HepG2 (cell line): ENCODE data around the gene FOXN3.

Source experiments
- CEBPB ChIP-seq: IDR thresholded peaks from 2 replicates; pipeline ENCODE4 v1.6.1; 2011; ENCODE audit warnings: low read depth, low read length, improper control_type of control experiment, borderline replicate concordance
- HNRNPLL ChIP-seq: fragments of 200-400 bp; formaldehyde crosslinking; IDR thresholded peaks from 2 replicates; pipeline ENCODE4 v1.6.1; 2017; ENCODE audit warnings: mild to moderate bottlenecking, low read depth, low read length; ENCODE audit not compliant: poor library complexity, severe bottlenecking
- JUNB ChIP-seq: sonication (generic); formaldehyde crosslinking; IDR thresholded peaks from 2 replicates; pipeline ENCODE4 v1.8.0; 2022; ENCODE audit warnings: missing genetic modification reagents, mild to moderate bottlenecking, borderline replicate concordance
- POLR2AphosphoS5 ChIP-seq: IDR thresholded peaks from 2 replicates; pipeline ENCODE4 v1.6.1; 2012; ENCODE audit warnings: low read depth, low read length
- REL ChIP-seq: sonication (generic); formaldehyde crosslinking; conservative IDR thresholded peaks from 2 replicates; pipeline ENCODE4 v1.8.0; 2022; ENCODE audit warnings: mild to moderate bottlenecking, missing genetic modification reagents, moderate library complexity
- SALL2 ChIP-seq: sonication (generic); formaldehyde crosslinking; IDR thresholded peaks from 2 replicates; pipeline ENCODE4 v1.8.1; 2023; ENCODE audit warnings: mild to moderate bottlenecking, missing genetic modification reagents, inconsistent platforms
- SCMH1 ChIP-seq: sonication (generic); formaldehyde crosslinking; IDR thresholded peaks from 2 replicates; pipeline ENCODE4 v1.9.0; 2021; ENCODE audit warnings: missing genetic modification reagents, mild to moderate bottlenecking, borderline replicate concordance
- SRF ChIP-seq: IDR thresholded peaks from 2 replicates; pipeline ENCODE4 v1.6.1; 2011; ENCODE audit warnings: mild to moderate bottlenecking, low read depth, low read length, moderate library complexity
- ZFP36L2 ChIP-seq: sonication (generic); formaldehyde crosslinking; IDR thresholded peaks from 2 replicates; pipeline ENCODE4 v1.4.0; 2020; ENCODE audit warnings: missing genetic modification reagents
- TF ChIP-seq, protein P1 (sequence below): IDR thresholded peaks from 2 replicates; pipeline ENCODE4 v1.6.1; 2016; ENCODE audit warnings: missing compliant biosample characterization, missing genetic modification reagents, borderline replicate concordance
- TF ChIP-seq, protein P2 (sequence below): sonication (generic); formaldehyde crosslinking; IDR thresholded peaks from 2 replicates; pipeline ENCODE4 v1.5.0; 2020; ENCODE audit warnings: mild to moderate bottlenecking, missing genetic modification reagents, moderate library complexity
- TF ChIP-seq, protein P3 (sequence below): sonication (generic); formaldehyde crosslinking; IDR thresholded peaks from 2 replicates; pipeline ENCODE4 v1.4.0; 2020; ENCODE audit warnings: missing genetic modification reagents
- TF ChIP-seq, protein P4 (sequence below): IDR thresholded peaks from 2 replicates; pipeline ENCODE4 v1.6.1; 2018; ENCODE audit warnings: missing genetic modification reagents, mild to moderate bottlenecking, missing compliant biosample characterization
- TF ChIP-seq, protein P5 (sequence below): sonication (generic); formaldehyde crosslinking; IDR thresholded peaks from 2 replicates; pipeline ENCODE4 v1.8.1; 2023; ENCODE audit warnings: mild to moderate bottlenecking, missing genetic modification reagents

DNA sequence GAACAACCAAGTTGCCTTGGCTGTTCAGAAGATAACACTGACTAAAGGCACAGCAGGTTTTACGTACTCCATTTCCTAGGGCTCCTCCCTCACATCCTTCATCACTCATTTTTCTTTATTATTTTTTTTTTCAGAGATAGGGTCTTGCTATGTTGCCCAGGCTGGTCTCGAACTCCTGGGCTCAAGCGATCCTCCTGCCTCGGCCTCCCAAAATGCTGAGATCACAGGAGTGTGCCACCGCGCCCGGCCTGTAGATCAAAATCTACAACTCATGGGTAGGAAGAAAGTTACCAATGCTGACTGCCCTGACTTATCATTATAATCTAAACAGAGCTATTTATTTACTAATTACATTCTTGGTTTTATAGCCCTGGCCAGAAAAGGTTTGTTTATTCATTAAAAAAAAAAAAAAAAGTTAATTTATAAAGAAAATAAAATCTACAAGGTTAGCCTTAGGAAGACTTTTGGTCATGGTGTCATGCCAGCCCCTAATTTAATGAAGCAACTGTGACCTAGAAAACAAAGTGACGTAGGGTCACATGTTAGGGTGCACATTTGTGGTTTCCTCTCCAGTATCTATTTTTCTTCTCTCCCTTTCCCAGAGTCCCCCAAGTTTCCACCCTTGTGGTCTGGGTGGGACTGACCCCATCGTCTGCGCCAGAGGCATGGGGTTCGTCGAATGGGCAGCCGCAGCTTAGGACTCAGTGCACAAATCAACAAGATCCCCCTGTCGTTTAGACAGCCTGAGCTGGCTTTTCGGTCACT is 19.0 kb upstream of the FOXN3 start:
- TF ChIP-seq REL (no peak), SRF (no peak), JUNB (CRISPR knock-in tag) (no peak), POLR2AphosphoS5 (no peak), CEBPB (no peak), SCMH1 (no peak), SALL2 (no peak), HNRNPLL (no peak), ZFP36L2 (no peak)
- TF ChIP-seq, protein P1, sequence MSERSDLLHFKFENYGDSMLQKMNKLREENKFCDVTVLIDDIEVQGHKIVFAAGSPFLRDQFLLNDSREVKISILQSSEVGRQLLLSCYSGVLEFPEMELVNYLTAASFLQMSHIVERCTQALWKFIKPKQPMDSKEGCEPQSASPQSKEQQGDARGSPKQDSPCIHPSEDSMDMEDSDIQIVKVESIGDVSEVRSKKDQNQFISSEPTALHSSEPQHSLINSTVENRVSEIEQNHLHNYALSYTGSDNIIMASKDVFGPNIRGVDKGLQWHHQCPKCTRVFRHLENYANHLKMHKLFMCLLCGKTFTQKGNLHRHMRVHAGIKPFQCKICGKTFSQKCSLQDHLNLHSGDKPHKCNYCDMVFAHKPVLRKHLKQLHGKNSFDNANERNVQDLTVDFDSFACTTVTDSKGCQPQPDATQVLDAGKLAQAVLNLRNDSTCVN (CRISPR knock-in tag): no peak
- TF ChIP-seq, protein P2, sequence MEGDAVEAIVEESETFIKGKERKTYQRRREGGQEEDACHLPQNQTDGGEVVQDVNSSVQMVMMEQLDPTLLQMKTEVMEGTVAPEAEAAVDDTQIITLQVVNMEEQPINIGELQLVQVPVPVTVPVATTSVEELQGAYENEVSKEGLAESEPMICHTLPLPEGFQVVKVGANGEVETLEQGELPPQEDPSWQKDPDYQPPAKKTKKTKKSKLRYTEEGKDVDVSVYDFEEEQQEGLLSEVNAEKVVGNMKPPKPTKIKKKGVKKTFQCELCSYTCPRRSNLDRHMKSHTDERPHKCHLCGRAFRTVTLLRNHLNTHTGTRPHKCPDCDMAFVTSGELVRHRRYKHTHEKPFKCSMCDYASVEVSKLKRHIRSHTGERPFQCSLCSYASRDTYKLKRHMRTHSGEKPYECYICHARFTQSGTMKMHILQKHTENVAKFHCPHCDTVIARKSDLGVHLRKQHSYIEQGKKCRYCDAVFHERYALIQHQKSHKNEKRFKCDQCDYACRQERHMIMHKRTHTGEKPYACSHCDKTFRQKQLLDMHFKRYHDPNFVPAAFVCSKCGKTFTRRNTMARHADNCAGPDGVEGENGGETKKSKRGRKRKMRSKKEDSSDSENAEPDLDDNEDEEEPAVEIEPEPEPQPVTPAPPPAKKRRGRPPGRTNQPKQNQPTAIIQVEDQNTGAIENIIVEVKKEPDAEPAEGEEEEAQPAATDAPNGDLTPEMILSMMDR: no peak
- TF ChIP-seq, protein P3, sequence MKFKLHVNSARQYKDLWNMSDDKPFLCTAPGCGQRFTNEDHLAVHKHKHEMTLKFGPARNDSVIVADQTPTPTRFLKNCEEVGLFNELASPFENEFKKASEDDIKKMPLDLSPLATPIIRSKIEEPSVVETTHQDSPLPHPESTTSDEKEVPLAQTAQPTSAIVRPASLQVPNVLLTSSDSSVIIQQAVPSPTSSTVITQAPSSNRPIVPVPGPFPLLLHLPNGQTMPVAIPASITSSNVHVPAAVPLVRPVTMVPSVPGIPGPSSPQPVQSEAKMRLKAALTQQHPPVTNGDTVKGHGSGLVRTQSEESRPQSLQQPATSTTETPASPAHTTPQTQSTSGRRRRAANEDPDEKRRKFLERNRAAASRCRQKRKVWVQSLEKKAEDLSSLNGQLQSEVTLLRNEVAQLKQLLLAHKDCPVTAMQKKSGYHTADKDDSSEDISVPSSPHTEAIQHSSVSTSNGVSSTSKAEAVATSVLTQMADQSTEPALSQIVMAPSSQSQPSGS: no peak
- TF ChIP-seq, protein P4, sequence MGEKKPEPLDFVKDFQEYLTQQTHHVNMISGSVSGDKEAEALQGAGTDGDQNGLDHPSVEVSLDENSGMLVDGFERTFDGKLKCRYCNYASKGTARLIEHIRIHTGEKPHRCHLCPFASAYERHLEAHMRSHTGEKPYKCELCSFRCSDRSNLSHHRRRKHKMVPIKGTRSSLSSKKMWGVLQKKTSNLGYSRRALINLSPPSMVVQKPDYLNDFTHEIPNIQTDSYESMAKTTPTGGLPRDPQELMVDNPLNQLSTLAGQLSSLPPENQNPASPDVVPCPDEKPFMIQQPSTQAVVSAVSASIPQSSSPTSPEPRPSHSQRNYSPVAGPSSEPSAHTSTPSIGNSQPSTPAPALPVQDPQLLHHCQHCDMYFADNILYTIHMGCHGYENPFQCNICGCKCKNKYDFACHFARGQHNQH: no peak
- TF ChIP-seq, protein P5, sequence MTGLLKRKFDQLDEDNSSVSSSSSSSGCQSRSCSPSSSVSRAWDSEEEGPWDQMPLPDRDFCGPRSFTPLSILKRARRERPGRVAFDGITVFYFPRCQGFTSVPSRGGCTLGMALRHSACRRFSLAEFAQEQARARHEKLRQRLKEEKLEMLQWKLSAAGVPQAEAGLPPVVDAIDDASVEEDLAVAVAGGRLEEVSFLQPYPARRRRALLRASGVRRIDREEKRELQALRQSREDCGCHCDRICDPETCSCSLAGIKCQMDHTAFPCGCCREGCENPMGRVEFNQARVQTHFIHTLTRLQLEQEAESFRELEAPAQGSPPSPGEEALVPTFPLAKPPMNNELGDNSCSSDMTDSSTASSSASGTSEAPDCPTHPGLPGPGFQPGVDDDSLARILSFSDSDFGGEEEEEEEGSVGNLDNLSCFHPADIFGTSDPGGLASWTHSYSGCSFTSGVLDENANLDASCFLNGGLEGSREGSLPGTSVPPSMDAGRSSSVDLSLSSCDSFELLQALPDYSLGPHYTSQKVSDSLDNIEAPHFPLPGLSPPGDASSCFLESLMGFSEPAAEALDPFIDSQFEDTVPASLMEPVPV: no peak
